Measurements from ENCODE around the gene NR2C1.

DNA sequence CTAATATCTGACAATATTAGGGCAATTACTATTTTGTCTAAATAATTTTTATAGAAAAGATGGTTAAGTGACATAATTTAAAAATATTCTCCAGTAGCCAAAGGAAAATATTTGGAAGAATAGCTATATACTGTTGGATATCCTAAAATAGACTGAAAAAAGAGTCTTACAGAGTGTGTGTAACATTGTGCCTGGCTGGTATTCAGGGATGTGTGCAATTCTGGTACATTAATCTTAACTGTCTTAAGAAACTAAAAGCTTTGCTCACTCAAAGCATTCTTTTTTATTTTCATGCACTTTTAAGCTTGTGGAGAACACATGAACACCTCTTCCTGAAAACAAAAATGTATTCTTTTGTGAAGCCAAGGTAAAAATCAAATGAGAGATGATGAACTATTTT, 10.1 kb upstream of the NR2C1 start:
- TF ChIP-seq CTCF (conservative IDR thresholded peaks at IDR 0.05; ENCODE audit: low read length), result no peak
- TF ChIP-seq EZH2phosphoT487 (IDR thresholded peaks at IDR 0.05; ENCODE audit: borderline replicate concordance, low read depth, low read length), result no peak
